NK-92 (cell line): Measurements from ENCODE around the gene HLA-A.
"Not testable (repeated sequence)": the region's sequence is repeated elsewhere in the genome, so short reads cannot be mapped to it uniquely, and the experiment has no call there.

Experiments
- DNase-seq: peaks from one replicate; lab custom pipeline; 2025; ENCODE audit not compliant: unreplicated experiment; lab: John Stamatoyannopoulos, UW

HLA-A gene

DNA sequence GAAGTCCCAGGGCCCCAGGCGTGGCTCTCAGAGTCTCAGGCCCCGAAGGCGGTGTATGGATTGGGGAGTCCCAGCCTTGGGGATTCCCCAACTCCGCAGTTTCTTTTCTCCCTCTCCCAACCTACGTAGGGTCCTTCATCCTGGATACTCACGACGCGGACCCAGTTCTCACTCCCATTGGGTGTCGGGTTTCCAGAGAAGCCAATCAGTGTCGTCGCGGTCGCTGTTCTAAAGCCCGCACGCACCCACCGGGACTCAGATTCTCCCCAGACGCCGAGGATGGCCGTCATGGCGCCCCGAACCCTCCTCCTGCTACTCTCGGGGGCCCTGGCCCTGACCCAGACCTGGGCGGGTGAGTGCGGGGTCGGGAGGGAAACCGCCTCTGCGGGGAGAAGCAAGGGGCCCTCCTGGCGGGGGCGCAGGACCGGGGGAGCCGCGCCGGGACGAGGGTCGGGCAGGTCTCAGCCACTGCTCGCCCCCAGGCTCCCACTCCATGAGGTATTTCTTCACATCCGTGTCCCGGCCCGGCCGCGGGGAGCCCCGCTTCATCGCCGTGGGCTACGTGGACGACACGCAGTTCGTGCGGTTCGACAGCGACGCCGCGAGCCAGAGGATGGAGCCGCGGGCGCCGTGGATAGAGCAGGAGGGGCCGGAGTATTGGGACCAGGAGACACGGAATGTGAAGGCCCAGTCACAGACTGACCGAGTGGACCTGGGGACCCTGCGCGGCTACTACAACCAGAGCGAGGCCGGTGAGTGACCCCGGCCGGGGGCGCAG, at the start of gene HLA-A:
HLA-A (plus strand) TSS at position 258 of the 778 bp plus-strand sequence; CDS start at position 280, 22 bp downstream.
- DNase-seq, result peak; percentile 52

DNA sequence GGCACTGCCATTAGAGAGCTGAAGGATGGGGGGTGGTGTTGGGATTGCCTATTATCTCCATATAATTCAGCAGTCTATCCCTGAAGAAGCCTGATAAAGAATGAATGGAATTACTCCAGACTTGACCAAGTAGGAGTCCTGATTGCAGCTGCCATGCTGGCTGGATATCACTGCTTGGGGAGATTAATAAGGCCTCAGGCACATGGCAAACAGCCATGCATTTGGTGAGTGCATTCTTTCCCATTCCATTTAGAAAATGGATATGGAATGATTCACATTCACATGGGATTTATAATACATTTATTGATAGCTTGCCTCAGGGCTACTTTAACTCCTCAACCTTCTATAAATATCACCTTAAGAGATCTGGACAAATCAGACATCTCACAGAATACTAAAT, 49.6 kb upstream of the HLA-A start:
- no peak for DNase-seq

DNA sequence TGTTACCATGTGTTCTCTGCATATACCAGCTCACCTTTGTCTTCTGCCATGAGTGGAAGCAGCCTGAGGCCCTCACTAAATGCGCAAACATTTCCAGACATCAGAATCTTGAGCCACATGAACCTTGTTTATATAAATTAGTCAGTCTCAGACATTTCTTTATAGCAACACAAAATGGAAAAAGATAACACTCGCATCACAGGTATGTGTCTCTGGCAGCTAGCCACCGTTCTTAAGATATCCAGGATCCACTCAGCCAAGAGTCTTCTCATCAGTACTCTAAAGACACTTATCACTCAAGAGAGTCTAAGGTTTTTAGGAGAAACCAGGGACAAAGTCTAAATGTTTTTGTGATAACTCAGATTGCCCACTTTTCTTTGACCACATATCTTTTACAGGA, 43.1 kb upstream of the HLA-A start:
- DNase-seq, result no peak

DNA sequence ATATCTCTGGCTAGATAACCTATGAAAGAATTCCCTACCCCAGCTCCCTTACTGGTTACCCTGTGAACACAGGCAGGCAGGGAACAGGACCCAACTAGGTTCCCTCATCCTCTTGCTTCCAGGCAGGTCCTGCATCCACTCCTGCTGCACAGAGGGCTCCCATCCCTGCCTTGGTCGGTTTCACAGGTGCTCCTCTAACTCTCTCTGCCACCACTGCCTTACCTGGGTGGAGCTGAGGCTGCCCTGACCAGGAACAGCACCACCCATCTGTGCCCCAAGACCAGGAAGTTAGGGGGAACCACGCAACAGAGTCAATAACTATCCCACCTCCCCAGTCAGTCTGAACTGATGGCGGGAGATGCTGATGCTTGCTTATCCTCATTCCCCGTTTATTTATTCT, 37.0 kb upstream of the HLA-A start:
- DNase-seq, result no peak

DNA sequence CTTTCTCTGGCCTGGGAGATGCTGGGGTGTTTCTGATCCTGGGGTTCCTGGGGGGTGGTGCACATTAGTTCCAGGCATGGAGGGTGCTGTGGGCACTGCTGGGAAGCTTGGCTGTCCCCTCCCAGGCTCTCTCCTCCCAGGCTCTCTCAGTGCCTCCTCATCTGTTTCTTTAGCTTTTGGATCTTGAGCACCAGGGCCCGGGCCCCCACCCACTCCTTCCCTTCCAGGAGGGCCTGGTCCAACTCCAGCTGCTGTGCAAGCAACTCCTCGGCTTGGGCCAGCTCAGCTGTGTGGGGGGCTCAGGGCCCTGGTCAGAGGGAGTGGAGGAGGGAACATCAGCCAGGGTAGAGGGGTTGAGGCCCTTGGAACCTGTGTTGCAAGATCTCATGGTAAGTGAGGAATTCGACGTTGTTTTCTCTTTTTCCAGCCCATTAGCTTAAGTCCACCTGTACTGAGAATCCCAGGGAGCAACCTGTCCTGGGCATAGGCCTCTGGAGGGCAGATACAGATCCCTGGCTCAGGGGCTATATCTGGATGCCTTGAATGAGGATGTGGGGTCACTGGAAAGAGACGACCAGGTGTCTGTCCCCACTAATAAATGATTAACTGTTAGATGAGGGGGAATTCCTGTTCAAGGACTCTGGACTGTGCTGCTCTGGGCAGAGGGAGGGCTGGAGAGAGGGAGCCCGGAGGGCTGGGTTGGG, 34.5 kb upstream of the HLA-A start:
- no peak for DNase-seq

DNA sequence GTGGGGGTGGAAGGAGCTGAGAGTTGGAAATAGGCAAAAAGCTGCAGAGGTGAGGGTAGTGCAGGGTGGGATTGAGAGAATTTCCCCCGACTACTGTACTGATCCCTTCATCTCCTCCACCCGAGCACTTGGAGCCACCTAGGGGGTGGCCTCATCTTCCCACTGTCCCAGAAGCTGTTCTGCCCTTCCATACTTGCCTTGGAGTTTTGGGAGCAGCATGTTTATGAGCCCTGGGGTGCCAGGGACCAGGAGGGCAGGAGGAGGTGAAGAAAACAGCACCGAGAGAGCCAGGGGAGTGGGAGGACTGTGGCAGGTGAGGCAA, 34.0 kb upstream of the HLA-A start:
- DNase-seq, result no peak

DNA sequence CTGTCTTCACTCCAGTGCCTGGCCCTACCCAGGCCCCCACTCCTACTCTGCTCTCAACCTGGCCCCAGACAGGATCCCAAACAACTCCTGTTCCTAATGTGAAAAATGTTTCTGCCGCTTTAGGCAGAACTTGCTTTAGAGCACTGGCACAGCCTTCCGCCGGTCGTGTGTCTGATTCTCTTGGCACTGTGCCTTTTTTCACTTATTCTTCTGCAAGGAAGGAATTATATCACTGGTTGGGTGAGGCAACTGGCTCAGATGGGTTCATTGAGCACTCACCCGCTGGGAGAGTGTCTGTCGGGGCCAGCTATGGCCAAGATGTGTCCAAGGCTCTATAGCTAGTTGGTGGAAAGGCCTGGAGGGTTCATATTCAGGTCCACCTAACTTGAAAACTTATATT, 33.6 kb upstream of the HLA-A start:
- DNase-seq, result no peak

DNA sequence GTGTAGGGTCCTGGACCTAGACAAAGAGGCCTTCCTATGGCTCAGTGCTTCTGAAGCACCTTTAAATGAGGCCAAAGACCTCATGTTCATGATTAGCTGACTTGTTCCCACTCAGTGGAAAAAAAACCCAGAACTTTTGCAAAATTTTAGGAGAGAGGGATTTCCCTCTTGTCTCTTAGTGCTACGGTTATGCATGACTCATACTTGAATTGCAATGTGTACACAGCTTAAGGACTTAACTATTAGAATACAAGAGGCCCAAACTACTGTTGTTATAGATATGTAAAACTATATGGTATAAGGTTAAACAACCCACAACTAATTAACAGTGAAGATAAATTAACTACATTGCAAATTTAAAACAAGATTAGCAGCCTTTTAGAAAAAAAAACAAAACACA, 32.3 kb upstream of the HLA-A start:
- DNase-seq, result no peak

DNA sequence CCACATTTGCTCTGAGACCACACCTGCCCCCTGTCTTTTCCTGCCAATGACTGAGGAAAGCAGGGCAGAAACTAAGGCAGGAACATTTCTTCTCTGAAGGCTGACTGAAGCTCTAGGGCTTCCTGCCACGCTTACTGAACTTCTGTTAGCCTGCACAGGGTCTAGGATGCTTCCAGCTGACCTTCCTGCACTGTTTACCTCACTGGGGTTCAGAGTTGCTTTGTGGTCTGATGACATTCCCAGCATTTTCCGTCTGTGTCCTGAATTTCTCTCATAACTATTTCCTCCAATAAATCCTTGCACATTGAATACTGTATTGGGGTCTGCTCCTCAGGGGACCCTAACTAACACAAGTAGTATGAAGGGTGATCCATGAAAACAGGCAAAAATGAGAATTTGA, 29.5 kb upstream of the HLA-A start:
- DNase-seq, result no peak

DNA sequence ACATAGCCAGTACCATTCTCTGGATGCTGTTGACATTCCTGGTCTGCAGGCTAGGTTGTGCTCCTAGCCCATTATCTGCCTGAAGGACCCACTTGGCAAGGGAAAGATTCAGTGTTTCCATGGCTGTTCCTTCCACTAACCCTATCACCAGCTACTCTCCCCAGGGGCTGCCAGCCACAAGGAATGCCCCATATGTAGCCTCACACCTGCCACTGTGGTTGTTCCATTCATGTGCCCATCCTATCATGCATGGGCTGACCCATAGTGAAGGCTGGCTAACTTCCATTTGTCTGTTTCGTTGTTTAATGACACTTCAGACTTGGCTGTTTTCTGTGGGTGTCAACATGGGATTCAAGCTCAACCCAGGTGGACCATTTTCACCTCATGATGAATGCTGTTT, 25.6 kb upstream of the HLA-A start:
- DNase-seq, result no peak

DNA sequence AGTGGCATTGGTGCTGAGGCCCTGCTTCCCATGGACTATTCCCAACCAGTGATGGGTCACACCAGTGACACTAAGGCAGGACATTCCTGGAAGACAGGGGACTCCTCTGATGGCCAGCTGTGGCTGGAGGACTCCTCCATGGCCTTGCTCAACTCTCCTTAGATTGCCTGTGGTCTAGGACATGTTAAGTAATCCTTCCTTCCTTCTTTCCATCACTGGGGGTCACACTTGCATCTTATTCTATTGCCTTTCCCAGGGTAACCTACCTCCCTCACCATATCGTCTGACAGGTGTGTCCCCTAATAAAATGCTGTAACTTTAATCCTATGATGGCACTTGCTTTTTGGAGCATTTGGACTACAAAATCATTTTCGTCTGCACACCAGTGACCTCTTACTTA, 24.5 kb upstream of the HLA-A start:
- DNase-seq, result no peak

DNA sequence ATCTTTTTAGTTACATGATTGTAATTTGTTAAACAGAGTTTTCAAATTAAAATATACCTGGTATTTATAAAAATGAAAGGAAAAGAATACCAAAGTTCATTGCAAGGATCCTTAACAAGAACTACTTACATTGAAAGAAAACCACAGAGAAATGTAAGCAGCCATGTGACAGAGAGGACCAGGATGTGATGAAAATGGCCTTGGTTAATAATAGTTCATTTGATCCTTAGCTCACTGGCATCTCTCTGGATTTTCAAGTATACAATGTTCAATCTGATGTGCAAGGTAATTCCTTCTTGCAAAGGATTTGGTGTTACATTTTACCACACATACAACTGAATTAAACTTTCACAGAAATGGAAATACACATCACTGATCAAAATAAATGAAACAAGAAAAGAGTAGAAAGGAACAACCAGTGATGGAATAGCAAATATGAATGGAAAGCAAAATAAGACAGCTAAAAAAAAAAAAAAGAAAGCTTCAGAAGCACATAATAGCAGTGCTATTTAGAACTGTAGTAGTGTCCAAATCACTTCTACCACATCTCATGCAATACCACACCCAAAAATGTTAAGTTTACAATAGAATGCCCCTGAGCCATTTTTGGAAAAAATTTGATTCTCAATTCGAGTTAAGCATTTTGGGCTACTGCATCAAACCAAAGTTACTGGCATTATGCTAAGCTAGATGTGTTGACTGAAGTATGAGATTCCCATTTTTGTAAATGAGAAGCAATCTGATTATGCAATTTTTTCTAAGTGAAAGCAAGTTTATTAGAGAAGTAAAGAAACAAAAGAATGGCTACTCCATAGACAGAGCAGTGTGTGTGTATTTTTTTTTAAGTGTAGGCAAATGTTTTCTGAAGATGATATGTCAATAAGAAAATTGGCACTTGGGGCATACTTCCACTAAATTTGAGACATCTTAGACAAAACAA, 22.6 kb upstream of the HLA-A start:
- no peak for DNase-seq

DNA sequence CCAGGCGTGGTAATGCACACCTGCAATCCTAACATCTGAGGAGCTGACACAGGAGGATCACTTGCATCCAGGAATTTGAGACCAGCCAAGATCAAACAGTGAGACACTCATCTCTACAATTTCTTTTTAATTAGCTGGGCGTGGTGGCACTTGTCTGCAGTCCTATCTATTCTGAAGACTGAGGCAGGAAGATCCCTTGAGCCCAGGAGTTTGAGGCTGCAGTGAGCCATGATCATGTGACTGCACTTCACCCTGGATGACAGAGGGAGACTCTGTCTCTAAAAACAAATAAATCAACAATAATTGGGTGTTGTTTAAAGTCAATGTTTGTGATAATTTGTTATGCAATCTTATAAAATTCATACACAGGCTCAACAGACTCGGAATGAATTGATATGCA, 18.0 kb upstream of the HLA-A start:
- DNase-seq, result no peak

DNA sequence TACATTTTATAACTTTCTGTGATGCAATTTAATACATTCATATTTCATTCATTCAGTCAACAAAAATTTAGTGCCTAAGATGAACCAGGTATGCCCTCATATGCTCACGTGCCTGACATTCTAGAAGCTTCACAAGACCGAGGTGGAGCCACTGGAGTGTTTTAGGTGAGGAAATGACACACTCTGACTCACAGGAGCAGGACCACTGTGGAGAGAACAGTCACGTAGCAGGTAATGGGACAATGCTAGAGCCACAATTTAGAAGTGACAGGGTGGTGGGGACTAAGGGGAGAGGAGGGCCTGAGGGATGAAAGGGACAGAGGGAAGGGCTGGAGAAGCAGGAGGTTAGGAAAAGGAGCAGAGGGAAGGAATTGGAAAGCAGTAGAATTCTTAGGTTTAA, 17.6 kb upstream of the HLA-A start:
- DNase-seq, result no peak

DNA sequence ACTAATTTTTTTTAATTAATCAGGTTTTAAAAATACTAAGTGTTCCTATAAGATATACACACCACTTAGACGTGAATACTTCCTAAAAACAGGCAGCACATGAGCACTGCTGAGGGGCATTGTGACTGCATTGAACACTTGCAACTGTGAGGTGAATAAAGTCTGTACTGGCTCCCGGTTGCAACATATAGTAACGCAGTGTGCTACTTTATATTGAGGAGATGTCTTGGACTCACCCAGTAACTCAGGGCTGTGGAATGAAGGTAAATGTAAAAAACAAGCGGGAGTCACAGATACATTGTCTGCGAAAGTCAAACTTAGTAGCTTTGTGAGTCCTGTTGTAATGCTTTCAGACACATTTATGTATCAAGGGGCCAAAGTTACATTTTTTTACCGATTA, 17.0 kb upstream of the HLA-A start:
- no peak for DNase-seq

DNA sequence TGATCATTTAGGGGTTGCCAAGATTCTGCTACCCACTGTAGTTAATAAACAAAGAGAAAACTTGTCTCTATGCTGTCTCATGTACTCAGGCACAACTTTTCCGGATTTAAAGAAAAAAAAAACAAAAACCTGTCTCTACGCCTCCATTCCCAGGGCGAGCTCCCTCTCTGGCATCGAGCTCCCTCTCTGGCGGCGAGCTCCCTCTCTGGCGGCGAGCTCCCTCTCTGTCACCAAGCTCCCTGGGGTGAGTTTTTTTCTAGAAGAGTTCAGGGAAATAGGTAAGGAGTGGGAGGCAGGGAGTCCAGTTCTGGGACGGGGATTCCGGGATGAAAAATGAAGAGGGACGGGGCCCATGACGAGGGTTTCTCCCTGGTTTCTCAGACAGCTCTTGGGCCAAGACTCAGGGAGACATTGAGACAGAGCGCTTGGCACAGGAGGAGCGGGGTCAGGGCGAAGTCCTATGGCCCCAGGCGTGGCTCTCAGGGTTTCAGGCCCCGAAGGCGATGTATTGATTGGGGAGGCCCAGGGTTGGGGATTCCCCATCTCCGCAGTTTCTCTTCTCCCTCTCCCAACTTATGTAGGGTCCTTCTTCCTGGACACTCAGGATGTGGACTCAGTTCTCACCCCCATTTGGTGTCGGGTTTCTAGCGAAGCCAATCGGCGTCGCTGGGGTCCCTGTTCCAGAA, 16.5 kb upstream of the HLA-A start:
- DNase-seq, result no peak

DNA sequence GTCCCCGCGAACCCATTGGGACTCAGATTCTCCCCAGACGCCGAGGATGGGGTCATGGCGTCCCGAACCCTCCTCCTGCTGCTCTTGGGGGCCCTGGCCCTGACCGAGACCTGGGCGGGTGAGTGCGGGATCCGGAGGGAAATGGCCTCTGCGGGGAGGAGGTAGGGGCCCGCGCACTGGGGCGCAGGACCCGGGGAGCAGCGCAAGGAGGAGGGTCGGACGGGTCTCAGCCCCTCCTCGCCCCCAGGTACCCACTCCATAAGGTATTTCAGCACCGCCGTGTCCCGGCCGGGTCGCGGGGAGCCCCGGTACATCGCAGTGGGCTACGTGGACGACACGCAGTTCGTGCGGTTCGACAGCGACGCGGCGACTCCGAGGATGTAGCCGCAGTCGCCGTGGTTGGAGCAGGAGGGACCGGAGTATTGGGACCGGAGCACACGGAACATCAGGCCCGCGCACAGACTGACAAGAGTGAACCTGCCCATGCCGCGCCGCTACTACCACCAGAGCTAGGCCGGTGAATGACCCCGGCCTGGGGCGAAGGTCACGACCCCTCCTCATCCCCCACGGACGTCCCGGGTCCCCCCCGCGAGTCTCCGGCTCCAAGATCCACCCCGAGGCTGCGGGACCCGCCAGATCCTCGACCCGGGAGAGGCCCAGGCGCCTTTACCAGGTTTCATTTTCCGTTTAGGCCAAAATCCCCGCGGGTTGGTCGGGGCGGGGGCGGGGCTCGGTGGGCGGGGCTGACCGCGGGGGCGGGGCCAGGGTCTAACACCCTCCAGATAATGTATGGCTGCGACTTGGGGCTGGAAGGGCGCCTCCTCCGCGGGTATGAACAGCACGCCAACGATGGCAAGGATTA, 15.7 kb upstream of the HLA-A start:
- peak; percentile 62 for DNase-seq

DNA sequence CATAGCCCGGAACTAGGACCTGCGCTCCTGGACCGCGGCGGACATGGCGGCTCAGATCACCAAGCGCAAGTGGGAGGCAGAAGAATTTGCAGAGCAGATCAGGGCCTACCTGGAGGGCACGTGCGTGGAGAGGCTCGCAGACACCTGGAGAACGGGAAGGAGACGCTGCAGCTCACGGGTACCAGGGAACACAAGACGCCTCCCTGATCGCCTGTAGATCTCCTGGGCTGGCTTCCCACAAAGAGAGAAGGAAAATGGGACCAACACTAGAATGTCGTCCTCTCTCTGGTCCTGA, 15.1 kb upstream of the HLA-A start:
- DNase-seq, result no peak

DNA sequence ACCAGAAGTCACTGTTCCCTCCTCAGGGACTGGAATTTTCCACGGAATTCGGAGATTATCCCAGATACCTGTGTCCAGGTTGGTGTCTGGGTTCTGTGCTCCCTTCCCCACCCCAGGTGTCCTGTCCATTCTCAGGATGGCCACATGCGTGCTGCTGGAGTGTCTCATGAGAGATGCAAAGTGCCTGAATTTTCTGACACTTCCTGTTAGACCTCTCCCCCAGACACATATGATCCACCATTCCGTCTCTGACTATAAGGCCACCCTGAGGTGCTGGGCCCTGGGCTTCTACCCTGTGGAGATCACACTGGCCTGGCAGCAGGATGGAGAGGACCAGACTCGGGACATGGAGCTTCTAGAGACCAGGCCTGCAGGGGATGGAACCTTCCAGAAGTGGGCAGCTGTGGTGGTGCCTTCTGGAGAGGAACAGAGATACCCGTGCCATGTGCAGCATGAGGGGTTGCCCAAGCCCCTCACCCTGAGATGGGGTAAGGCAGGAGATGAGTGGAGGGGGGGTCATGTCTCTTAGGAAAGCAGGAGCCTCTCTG, 14.4 kb upstream of the HLA-A start:
- DNase-seq, result no peak

DNA sequence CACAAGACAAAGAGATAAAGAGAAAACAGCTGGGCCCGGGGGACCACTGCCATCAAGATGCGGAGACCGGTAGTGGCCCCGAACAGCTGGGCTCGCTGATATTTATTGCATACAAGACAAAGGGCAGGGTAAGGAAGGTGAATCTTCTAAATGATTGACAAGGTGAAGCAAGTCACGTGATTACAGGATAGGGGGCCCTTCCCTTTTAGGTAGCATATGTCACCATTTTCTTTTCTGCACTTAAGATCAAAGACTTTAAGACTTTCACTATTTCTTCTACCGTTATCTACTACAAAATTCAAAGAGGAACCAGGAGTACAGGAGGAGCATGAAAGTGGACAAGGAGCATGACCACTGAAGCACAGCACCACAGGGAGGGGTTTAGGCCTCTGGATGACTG, 12.3 kb upstream of the HLA-A start:
- DNase-seq, result not testable (repeated sequence)
